ENCODE results near the gene ZMIZ1.

Gene ZMIZ1

GRCh38 chr10:79349072-79349491 lies 280.3 kb downstream of the ZMIZ1 start:
- DNase-seq = no peak

DNA sequence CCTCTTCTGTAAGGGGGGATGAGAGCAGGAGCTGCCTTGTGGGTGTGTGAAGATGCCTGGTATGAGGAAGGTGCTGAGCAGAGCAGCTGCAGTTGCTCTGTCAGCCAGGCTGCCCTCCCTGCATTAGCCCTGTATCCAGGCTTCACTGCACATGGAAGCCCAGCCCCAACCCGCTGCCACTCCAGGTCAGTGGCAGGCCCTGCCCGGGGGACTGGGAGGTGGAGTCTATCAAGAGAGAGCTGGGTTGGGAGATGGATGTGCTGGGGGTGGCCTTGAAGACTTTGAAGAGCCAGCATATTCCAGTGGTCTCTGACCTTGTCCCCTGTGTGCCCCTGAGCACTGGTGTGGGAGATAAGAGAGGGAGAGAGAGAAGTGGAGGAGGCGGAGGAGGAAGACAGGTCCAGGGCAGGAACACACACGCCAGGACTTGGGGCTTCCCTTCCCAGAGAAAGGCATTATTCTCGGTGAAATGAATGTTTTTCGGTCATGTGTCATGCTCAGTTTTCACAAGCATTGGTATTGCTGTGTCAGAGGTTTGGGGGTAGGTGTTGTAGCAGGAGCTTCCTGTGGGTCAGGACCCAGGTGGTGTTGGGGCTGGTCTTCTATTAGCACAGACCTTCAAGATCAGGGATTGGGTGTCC lies 281.1 kb downstream of the ZMIZ1 start:
- DNase-seq = no peak

DNA sequence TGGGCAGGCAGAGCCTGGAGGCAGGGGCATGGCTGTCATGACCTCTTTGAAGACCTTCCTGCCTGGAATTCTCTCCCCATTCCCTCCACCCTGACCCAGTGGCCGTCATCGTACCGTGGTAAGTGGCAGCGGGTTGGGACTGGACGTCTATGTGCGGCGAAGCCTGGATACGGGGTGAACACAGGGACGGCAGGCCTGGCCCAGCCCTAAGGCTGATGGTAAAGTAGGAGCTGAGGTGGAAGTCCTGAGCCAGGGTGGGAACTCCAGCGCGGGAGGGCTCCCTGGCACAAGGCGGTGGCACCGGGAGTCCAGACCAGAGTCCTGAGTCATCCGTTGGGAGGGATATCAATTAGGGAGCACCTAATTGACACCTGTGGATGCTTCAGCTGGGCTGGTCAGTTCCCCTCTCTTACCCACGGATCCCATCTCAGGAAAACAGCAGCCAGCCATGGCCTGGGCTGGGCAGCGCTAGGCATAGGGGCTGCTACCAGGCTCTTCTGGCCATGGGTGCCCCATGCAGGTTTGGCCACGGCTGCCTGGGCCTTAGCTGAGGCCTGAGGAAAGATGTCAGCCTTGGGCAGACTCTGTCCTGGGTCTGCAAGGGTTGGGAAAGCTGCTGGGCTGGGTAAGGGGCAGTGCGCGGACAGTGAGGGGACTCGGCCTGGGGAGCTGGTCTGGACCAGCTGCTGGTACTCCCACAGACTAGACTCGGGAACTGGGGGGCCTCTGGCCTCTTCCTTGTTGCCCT lies 281.8 kb downstream of the ZMIZ1 start:
- DNase-seq = no peak

GRCh38 chr10:79351332-79351731 lies 282.6 kb downstream of the ZMIZ1 start:
- DNase-seq = no peak

- no peak for DNase-seq
Observed at GRCh38 chr10:79352035-79352877, 283.5 kb downstream of the ZMIZ1 start.

DNA sequence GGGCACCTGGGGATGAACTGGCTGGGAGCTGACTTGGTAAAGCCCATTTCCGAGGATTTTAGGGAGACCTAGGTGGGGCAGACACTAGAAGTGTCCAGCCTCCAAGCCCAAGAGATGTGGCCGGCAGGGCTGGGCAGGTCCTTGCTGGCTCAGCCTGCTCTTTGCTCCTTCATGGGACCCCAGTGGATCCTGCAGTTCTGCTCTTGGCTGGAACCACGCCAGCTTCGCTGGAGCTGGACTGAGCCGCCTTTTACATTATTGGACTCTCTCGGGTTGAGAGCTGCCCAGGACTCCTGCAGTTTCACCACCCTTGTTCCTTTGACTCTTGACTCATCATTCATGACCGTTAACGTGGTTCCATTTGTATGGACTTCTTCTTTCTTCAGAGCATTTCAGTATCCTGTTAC lies 284.2 kb downstream of the ZMIZ1 start:
- DNase-seq = no peak

- DNase-seq = no peak
Observed at GRCh38 chr10:79353726-79354125, 285.0 kb downstream of the ZMIZ1 start.

GRCh38 chr10:79354141-79354540 lies 285.4 kb downstream of the ZMIZ1 start:
- DNase-seq = no peak

DNA sequence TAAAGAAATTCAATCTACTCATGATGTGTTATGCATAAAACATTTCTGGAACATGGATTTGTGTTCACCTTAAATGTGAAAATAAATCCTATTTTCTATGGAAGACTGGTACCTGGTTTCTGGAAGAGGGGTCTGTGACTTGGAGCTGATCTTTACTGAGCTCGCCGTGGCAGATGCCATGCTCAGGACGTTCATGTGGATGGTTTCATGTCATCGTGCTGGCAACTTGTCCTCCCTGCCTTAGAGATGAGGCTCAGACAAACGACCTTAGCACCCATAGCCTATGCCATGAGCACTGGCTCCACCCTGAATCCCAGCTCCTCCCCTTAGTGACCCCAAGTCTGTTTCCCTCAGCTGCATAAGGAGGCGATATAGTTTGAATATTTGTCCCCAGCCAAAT lies 285.8 kb downstream of the ZMIZ1 start:
- no peak for DNase-seq

- no peak for DNase-seq
Observed at GRCh38 chr10:79355420-79356017, 286.8 kb downstream of the ZMIZ1 start.

GRCh38 chr10:79356104-79356503 lies 287.3 kb downstream of the ZMIZ1 start:
- DNase-seq = no peak

GRCh38 chr10:79357180-79357579 lies 288.4 kb downstream of the ZMIZ1 start:
- no peak for DNase-seq

GRCh38 chr10:79358811-79359210 lies 290.0 kb downstream of the ZMIZ1 start:
- DNase-seq = no peak

- no peak for DNase-seq
Observed at GRCh38 chr10:79359816-79360498, 291.2 kb downstream of the ZMIZ1 start.

GRCh38 chr10:79360499-79361342 lies 292.0 kb downstream of the ZMIZ1 start:
- no peak for DNase-seq

- DNase-seq = no peak
Observed at GRCh38 chr10:79361726-79362397, 293.1 kb downstream of the ZMIZ1 start.

All from activated CD4-positive, alpha-beta T cell treated with anti-CD3 and anti-CD28 coated beads for 48 hours (primary cell).